H1 (cell line): ENCODE results near the gene PLD2. TPM values are rescaled to one million over a fixed set of nuclear protein-coding genes. Genes with fewer than 3 reads are reported as not detected.

Source experiments
- CTCF ChIA-PET: fragments of 300-600 bp; sonication (Branson Sonifier 250); formaldehyde crosslinking; loops from one replicate; lab custom pipeline; 2021; ENCODE audit not compliant: partially characterized antibody; lab: Charles Lee
- POLR2A ChIA-PET: fragments of 300-600 bp; sonication (Branson Sonifier 250); formaldehyde crosslinking; loops from one replicate; lab custom pipeline; 2021; ENCODE audit warnings: inconsistent platforms; ENCODE audit not compliant: partially characterized antibody; lab: Charles Lee
- DNase-seq, 2 experiments: peaks; one replicate each; pipeline versions ENCODE4 v3.0.0 to v3.0.0-alpha.2; 2010 to 2022; ENCODE audit warnings: low spot score in 2 of 2, low read depth in 1 of 2, mixed read lengths in 1 of 2
- FAIRE-seq: peaks from 2 replicates; lab custom pipeline; 2011; peaks lifted over from hg19 to GRCh38; lab: Jason Lieb, UNC
- H2AFZ ChIP-seq: 2 replicates; pipeline ENCODE4 v1.8.1; 2012; ENCODE audit warnings: low read length, inconsistent platforms
- H2AK5ac ChIP-seq: 2 replicates; pipeline ENCODE4 v1.6.1; 2013; ENCODE audit warnings: low read depth, low read length
- H2BK120ac ChIP-seq: replicated peaks from 2 replicates; pipeline ENCODE3; 2013; ENCODE audit warnings: low read depth, low read length, inconsistent platforms
- H2BK12ac ChIP-seq: 2 replicates; pipeline ENCODE4 v1.6.1; 2013; ENCODE audit warnings: low read depth, low read length
- H2BK15ac ChIP-seq: 2 replicates; pipeline ENCODE4 v1.6.1; 2013; ENCODE audit warnings: low read length
- H2BK20ac ChIP-seq: 2 replicates; pipeline ENCODE4 v1.6.1; 2013; ENCODE audit warnings: low read length
- H2BK5ac ChIP-seq: 2 replicates; pipeline ENCODE4 v1.6.1; 2013; ENCODE audit warnings: low read depth, low read length
- H3K14ac ChIP-seq: 2 replicates; pipeline ENCODE4 v1.6.1; 2013; ENCODE audit warnings: inconsistent platforms; ENCODE audit not compliant: insufficient read length
- H3K18ac ChIP-seq: 2 replicates; pipeline ENCODE4 v1.6.1; 2013; ENCODE audit warnings: low read length; ENCODE audit errors: extremely low read depth
- H3K23ac ChIP-seq: 2 replicates; pipeline ENCODE4 v1.6.1; 2013; ENCODE audit warnings: inconsistent platforms; ENCODE audit not compliant: insufficient read length
- H3K23me2 ChIP-seq: 2 replicates; pipeline ENCODE4 v1.6.1; 2013; ENCODE audit warnings: low read depth, low read length
- H3K27ac ChIP-seq: 2 replicates; pipeline ENCODE4 v1.6.1; 2011; ENCODE audit warnings: low read depth, low read length, inconsistent platforms
- H3K27me3 ChIP-seq, 4 experiments: replicated peaks in 1 of 4; 1 replicate in 1 of 4; 2 replicates in 3 of 4; pipeline versions ENCODE4 v1.6.1 to v1.8.1; 2011 to 2013; ENCODE audit warnings: low read length in 3 of 4, mild to moderate bottlenecking in 3 of 4, inconsistent platforms in 2 of 4, mixed read lengths in 2 of 4, moderate library complexity in 1 of 4; ENCODE audit not compliant: control insufficient read depth in 3 of 4, insufficient read depth in 3 of 4; ENCODE audit errors: extremely low read depth in 1 of 4
- H3K36me3 ChIP-seq, 4 experiments: 2 replicates each; pipeline versions ENCODE4 v1.6.1 to v1.8.1; 2011 to 2013; ENCODE audit warnings: mild to moderate bottlenecking in 4 of 4, low read length in 3 of 4, moderate library complexity in 2 of 4, control low read depth in 1 of 4, inconsistent platforms in 1 of 4; ENCODE audit not compliant: insufficient read depth in 4 of 4, control insufficient read depth in 2 of 4
- H3K4ac ChIP-seq: replicated peaks from 2 replicates; pipeline ENCODE3; 2013; ENCODE audit warnings: low read length, low read depth, mixed read lengths, inconsistent platforms; ENCODE audit not compliant: insufficient read length
- H3K4me1 ChIP-seq, 4 experiments: replicated peaks in 1 of 4; 1 replicate in 1 of 4; 2 replicates in 3 of 4; pipeline versions ENCODE4 v1.6.1 to v1.8.1; 2011 to 2013; ENCODE audit warnings: low read length in 3 of 4, inconsistent platforms in 2 of 4, mixed read lengths in 1 of 4; ENCODE audit not compliant: insufficient read depth in 4 of 4, control insufficient read depth in 3 of 4
- H3K4me2 ChIP-seq, 2 experiments: 2 replicates each; pipeline versions ENCODE4 v1.6.1 to v1.8.1; 2011 to 2013; ENCODE audit warnings: low read depth in 2 of 2, low read length in 2 of 2, control low read depth in 1 of 2, inconsistent platforms in 1 of 2, mild to moderate bottlenecking in 1 of 2; ENCODE audit not compliant: insufficient read depth in 1 of 2
- H3K4me3 ChIP-seq, 4 experiments: fragments of 200-600, 300-600 bp in 1 of 4; sonication (generic), shearing (Covaris generic), sonication (Bioruptor Twin) in 1 of 4; 2 replicates each; pipeline versions ENCODE4 v1.5.1 to v1.8.1; 2011 to 2016; ENCODE audit warnings: low read length in 4 of 4, low read depth in 3 of 4, control low read depth in 2 of 4, inconsistent platforms in 2 of 4, mild to moderate bottlenecking in 2 of 4, mixed read lengths in 1 of 4, moderate library complexity in 1 of 4; ENCODE audit not compliant: insufficient read depth in 2 of 4; ENCODE audit errors: extremely low read depth in 1 of 4
- H3K56ac ChIP-seq: replicated peaks from 2 replicates; pipeline ENCODE3; 2013; ENCODE audit warnings: low read depth, mild to moderate bottlenecking, mixed read lengths, low read length, inconsistent platforms; ENCODE audit not compliant: insufficient read length
- H3K79me1 ChIP-seq: 2 replicates; pipeline ENCODE4 v1.6.1; 2013; ENCODE audit warnings: low read depth, low read length, control low read depth
- H3K79me2 ChIP-seq, 2 experiments: 2 replicates each; pipeline versions ENCODE4 v1.6.1 to v1.8.1; 2012 to 2013; ENCODE audit warnings: low read length in 2 of 2, mild to moderate bottlenecking in 2 of 2, inconsistent platforms in 1 of 2; ENCODE audit not compliant: insufficient read depth in 2 of 2, control insufficient read depth in 1 of 2
- H3K9ac ChIP-seq, 4 experiments: replicated peaks in 1 of 4; 1 replicate in 1 of 4; 2 replicates in 3 of 4; pipeline versions ENCODE4 v1.6.1 to v1.8.1; 2011 to 2013; ENCODE audit warnings: low read depth in 3 of 4, low read length in 3 of 4, control low read depth in 2 of 4, mild to moderate bottlenecking in 2 of 4, moderate library complexity in 2 of 4, inconsistent platforms in 1 of 4; ENCODE audit errors: extremely low read depth in 1 of 4
- H3K9me3 ChIP-seq, 2 experiments: 2 replicates each; pipeline versions ENCODE4 v1.6.1 to v1.8.1; 2012 to 2013; ENCODE audit warnings: mild to moderate bottlenecking in 2 of 2, moderate library complexity in 2 of 2, control low read depth in 1 of 2, inconsistent platforms in 1 of 2, low read depth in 1 of 2, low read length in 1 of 2, mixed read lengths in 1 of 2; ENCODE audit not compliant: insufficient read depth in 2 of 2
- H4K20me1 ChIP-seq, 2 experiments: replicated peaks in 1 of 2; 2 replicates each; pipeline versions ENCODE3 to v1.8.1; 2011 to 2013; ENCODE audit warnings: inconsistent platforms in 2 of 2, low read length in 2 of 2, mild to moderate bottlenecking in 1 of 2; ENCODE audit not compliant: insufficient read depth in 2 of 2, control insufficient read depth in 1 of 2
- H4K5ac ChIP-seq: 2 replicates; pipeline ENCODE4 v1.6.1; 2013; ENCODE audit warnings: low read length, low read depth, mixed read lengths, inconsistent platforms; ENCODE audit not compliant: insufficient read length
- H4K8ac ChIP-seq: 2 replicates; pipeline ENCODE4 v1.8.0; 2013; ENCODE audit warnings: mild to moderate bottlenecking, moderate library complexity, low read length, inconsistent platforms; ENCODE audit not compliant: insufficient read depth; ENCODE audit errors: extremely low read depth
- H4K91ac ChIP-seq: replicated peaks from 2 replicates; pipeline ENCODE3; 2013; ENCODE audit warnings: low read length, mixed read lengths, inconsistent platforms; ENCODE audit not compliant: insufficient read length
- CEBPB ChIP-seq: IDR thresholded peaks from 2 replicates; pipeline ENCODE4 v1.6.1; 2012; ENCODE audit warnings: low read depth, low read length
- EP300 ChIP-seq, 2 experiments: IDR thresholded peaks; 1 replicate in 1 of 2; 2 replicates in 1 of 2; pipeline ENCODE4 v1.6.1; 2011 to 2012; ENCODE audit warnings: low read depth in 2 of 2, low read length in 2 of 2, mild to moderate bottlenecking in 2 of 2, borderline replicate concordance in 1 of 2, inconsistent platforms in 1 of 2, moderate library complexity in 1 of 2
- EZH2 ChIP-seq: fragments of 200-600 bp; sonication (generic); IDR thresholded peaks from 2 replicates; pipeline ENCODE4 v1.7.1; 2012; ENCODE audit warnings: low read depth, mild to moderate bottlenecking, moderate library complexity, low read length, inconsistent platforms; ENCODE audit not compliant: severe bottlenecking
- KDM1A ChIP-seq: fragments of 200-600, 300-600 bp; sonication (generic); IDR thresholded peaks from 2 replicates; pipeline ENCODE4 v1.7.1; 2016; ENCODE audit warnings: mild to moderate bottlenecking, low read length, borderline replicate concordance
- KDM4A ChIP-seq: IDR thresholded peaks from one replicate; pipeline ENCODE4 v1.7.1; 2012; ENCODE audit warnings: low read depth, mild to moderate bottlenecking, moderate library complexity, low read length, inconsistent platforms; ENCODE audit not compliant: severe bottlenecking
- KDM5A ChIP-seq: fragments of 200-600 bp; IDR thresholded peaks from 2 replicates; pipeline ENCODE4 v1.7.1; 2012; ENCODE audit warnings: mild to moderate bottlenecking, low read length, inconsistent platforms, mixed read lengths
- POU5F1 ChIP-seq: IDR thresholded peaks from 2 replicates; pipeline ENCODE4 v1.6.1; 2011; ENCODE audit warnings: low read depth, mild to moderate bottlenecking, low read length, moderate library complexity
- RFX5 ChIP-seq: IDR thresholded peaks from 2 replicates; pipeline ENCODE4 v1.6.1; 2011; ENCODE audit warnings: low read depth, low read length, improper control_type of control experiment, borderline replicate concordance
- SP2 ChIP-seq: IDR thresholded peaks from 2 replicates; pipeline ENCODE4 v1.6.1; 2012; ENCODE audit warnings: mild to moderate bottlenecking, low read length, inconsistent platforms
- TAF1 ChIP-seq: IDR thresholded peaks from 2 replicates; pipeline ENCODE4 v1.6.1; 2011; ENCODE audit warnings: mild to moderate bottlenecking, low read depth, low read length
- USF2 ChIP-seq: IDR thresholded peaks from 2 replicates; pipeline ENCODE4 v1.6.1; 2011; ENCODE audit warnings: low read length, improper control_type of control experiment
- WGBS, 2 experiments: shearing (Covaris generic) in 1 of 2; methylation state at CpG; one replicate each; pipeline versions ENCODE4 v1.1.6 to v1.1.7; 2013 to 2015; ENCODE audit warnings: low lambda C conversion rate in 2 of 2, mixed read lengths in 2 of 2, inconsistent platforms in 1 of 2, low coverage in 1 of 2, missing lambda C conversion rate in 1 of 2; ENCODE audit not compliant: insufficient replicate concordance in 2 of 2, insufficient coverage in 1 of 2, insufficient read length in 1 of 2; ENCODE audit errors: extremely low coverage in 1 of 2, missing lambda C conversion rate in 1 of 2; 5-methylcytosine and 5-hydroxymethylcytosine counted together
- polyA plus RNA-seq, 7 experiments: library from polyadenylated mRNA; depleted of rRNA in 3 of 7; stranded (reverse) in 5 of 7; unstranded in 2 of 7; fragments of >200 nt in 5 of 7; fragments of 200-250 nt in 2 of 7; gene quantifications; 1 replicate in 5 of 7; 2 replicates in 1 of 7; 4 replicates in 1 of 7; pipeline versions ENCODE4 v1.2.1 to v1.2.3, GENCODE V29; 2011 to 2013; ENCODE audit warnings: missing spikeins in 2 of 7, mixed read lengths in 2 of 7
- total RNA-seq: library from RNA; stranded (reverse); fragmentation: NEBNext Ultra II Directional; extraction: Animal tissue kit (Norgen Biotek cat#: 25700); gene quantifications from 2 replicates; pipeline ENCODE4 v1.2.1, GENCODE V29; 2021

Gene PLD2
- total and polyA plus RNA-seq, 2 of the 8 experiments (the other 6 are each of a cell fraction or from before 2014, with no cell fraction given): 44.3 to 48.4 TPM

GRCh38 chr17:4843321-4844000 lies 36.5 kb downstream of the PLD2 start:
- ChIA-PET POLR2A (interaction anchor here (1.5 kb wide), 2 partner anchors 15 to 17 kb away, joined by 4 to 6 read pairs; no protein-coding TSS in a partner anchor), CTCF (interaction anchor here (1.2 to 2.0 kb wide), 3 partner anchors 9 to 41 kb away, joined by 3 to 6 read pairs (median 5); no protein-coding TSS in a partner anchor)
- Histone ChIP-seq H4K8ac (no peak overlapping the region), H3K4me2 (no peak overlapping the region), H2BK12ac (no peak overlapping the region), H3K9me3 (no peaks in the 10 kb centered on the region), H2BK20ac (no peak overlapping the region), H3K56ac (no peak overlapping the region), H2BK120ac (no peak overlapping the region), H3K4ac (no peak overlapping the region), H4K20me1 (peaks cover 0 to 3% of the 10 kb centered on the region in 2 experiments), H3K4me1 (peaks cover 0 to 8% (median 4%) of the 10 kb centered on the region in 4 experiments; a peak in 3 of 7 replicates), H3K23ac (no peak overlapping the region), H2AFZ (no peak overlapping the region), H3K36me3 (no peaks in the 10 kb centered on the region; a peak in 2 of 8 replicates), H3K4me3 (no peak overlapping the region), H3K14ac (no peak overlapping the region), H3K18ac (no peak overlapping the region), H4K5ac (no peak overlapping the region), H3K79me2 (peaks cover 4 to 69% of the 10 kb centered on the region in 2 experiments; a peak in 3 of 4 replicates), H2BK15ac (no peak overlapping the region), H2AK5ac (no peak overlapping the region), H3K27me3 (no peaks in the 10 kb centered on the region), H4K91ac (no peak overlapping the region), H2BK5ac (no peak overlapping the region), H3K9ac (no peak overlapping the region), H3K23me2 (no peaks in the 10 kb centered on the region), H3K27ac (no peak overlapping the region), H3K79me1 (peaks cover 14% of the 10 kb centered on the region)
- FAIRE-seq (no peak), DNase-seq (no peak)
- 85% methylated on average over 9 of the region's 9 CpGs; no CpG with 5 or more reads in 1 of the 2 experiments for WGBS, 2 experiments
- no peak for TF ChIP-seq EP300 (IDR thresholded peaks at IDR 0.05; ENCODE audit: borderline replicate concordance in 1 of 2, low read depth in 2 of 2, low read length in 2 of 2)
- TF ChIP-seq USF2: no peak
- TF ChIP-seq TAF1: no peak
- no peak for TF ChIP-seq CEBPB
- TF ChIP-seq EZH2: no peak
- TF ChIP-seq RFX5: no peak
- TF ChIP-seq KDM4A: no peak
- no peak for TF ChIP-seq SP2
- TF ChIP-seq KDM1A: no peak
- no peak for TF ChIP-seq KDM5A
- TF ChIP-seq POU5F1: no peak
